HG02840 (cell line): ENCODE data around the gene ZNF738.
"Not testable (repeated sequence)": the region's sequence is repeated elsewhere in the genome, so short reads cannot be mapped to it uniquely, and the experiment has no call there.

ENCODE experiments used
- ATAC-seq: cut with Tn5 transposase; IDR thresholded peaks from one replicate; pipeline ENCODE4 v1.9.1; 2021; ENCODE audit warnings: mild to moderate bottlenecking, moderate library complexity, moderate number of reproducible peaks; ENCODE audit not compliant: unreplicated experiment, low FRiP score

The ZNF738 gene

GRCh38 chr19:21358768-21359451 is at the start of gene ZNF738:
TSS of gene ZNF738 (plus strand) at chr19:21359000. CDS start at chr19:21359141, 141 bp downstream.
- ATAC-seq = peak; percentile 90

GRCh38 chr19:21312807-21313206 is 46.0 kb upstream of the ZNF738 start:
- ATAC-seq = not testable (repeated sequence)

- ATAC-seq = no peak
Observed at GRCh38 chr19:21314676-21315075, 44.1 kb upstream of the ZNF738 start.

- no peak for ATAC-seq
Observed at GRCh38 chr19:21317821-21318220, 41.0 kb upstream of the ZNF738 start.

GRCh38 chr19:21321134-21321533 is 37.7 kb upstream of the ZNF738 start:
- ATAC-seq = no peak

- ATAC-seq = no peak
Observed at GRCh38 chr19:21321996-21322395, 36.8 kb upstream of the ZNF738 start.

GRCh38 chr19:21322528-21322927 is 36.3 kb upstream of the ZNF738 start:
- no peak for ATAC-seq

- ATAC-seq = no peak
Observed at GRCh38 chr19:21323000-21323399, 35.8 kb upstream of the ZNF738 start.

GRCh38 chr19:21326169-21326568 is 32.6 kb upstream of the ZNF738 start:
- no peak for ATAC-seq

GRCh38 chr19:21328406-21328805 is 30.4 kb upstream of the ZNF738 start:
- ATAC-seq = no peak

GRCh38 chr19:21328885-21329605 is 29.8 kb upstream of the ZNF738 start, which contains the start of gene ZNF708:
TSS of gene ZNF708 (minus strand) at chr19:21329410. CDS start at chr19:21329212, 198 bp downstream.
- ATAC-seq = peak; percentile 100

GRCh38 chr19:21335721-21336120 is 23.1 kb upstream of the ZNF738 start:
- ATAC-seq = no peak

GRCh38 chr19:21344841-21345240 is 14.0 kb upstream of the ZNF738 start:
- ATAC-seq = not testable (repeated sequence)

- no peak for ATAC-seq
Observed at GRCh38 chr19:21352830-21353229, 6.0 kb upstream of the ZNF738 start.

- no peak for ATAC-seq
Observed at GRCh38 chr19:21362291-21362690, 3.5 kb downstream of the ZNF738 start.

- ATAC-seq = no peak
Observed at GRCh38 chr19:21383980-21384582, 25.3 kb downstream of the ZNF738 start.

GRCh38 chr19:21396121-21396520 is 37.3 kb downstream of the ZNF738 start:
- ATAC-seq = no peak

- ATAC-seq = peak; percentile 100
Observed at GRCh38 chr19:21396893-21397572, 38.2 kb downstream of the ZNF738 start, which contains the start of gene ZNF493. TSS of gene ZNF493 (plus strand) at chr19:21397133. CDS start at chr19:21397238, 105 bp downstream.

GRCh38 chr19:21398851-21399250 is 40.1 kb downstream of the ZNF738 start:
- no peak for ATAC-seq

- ATAC-seq = no peak
Observed at GRCh38 chr19:21402303-21402985, 43.6 kb downstream of the ZNF738 start.
